ENCODE results near the gene UFD1. TPM values are rescaled to one million over a fixed set of nuclear protein-coding genes. Genes with fewer than 3 reads are reported as not detected.
A peak's percentile ranks its signal among the peaks of the same experiment; 100 is the strongest.

UFD1 gene
- total and polyA plus RNA-seq, 2 of the 13 experiments (the other 11 are each of a cell fraction or from before 2014, with no cell fraction given): 47.9 to 51.1 TPM

DNA sequence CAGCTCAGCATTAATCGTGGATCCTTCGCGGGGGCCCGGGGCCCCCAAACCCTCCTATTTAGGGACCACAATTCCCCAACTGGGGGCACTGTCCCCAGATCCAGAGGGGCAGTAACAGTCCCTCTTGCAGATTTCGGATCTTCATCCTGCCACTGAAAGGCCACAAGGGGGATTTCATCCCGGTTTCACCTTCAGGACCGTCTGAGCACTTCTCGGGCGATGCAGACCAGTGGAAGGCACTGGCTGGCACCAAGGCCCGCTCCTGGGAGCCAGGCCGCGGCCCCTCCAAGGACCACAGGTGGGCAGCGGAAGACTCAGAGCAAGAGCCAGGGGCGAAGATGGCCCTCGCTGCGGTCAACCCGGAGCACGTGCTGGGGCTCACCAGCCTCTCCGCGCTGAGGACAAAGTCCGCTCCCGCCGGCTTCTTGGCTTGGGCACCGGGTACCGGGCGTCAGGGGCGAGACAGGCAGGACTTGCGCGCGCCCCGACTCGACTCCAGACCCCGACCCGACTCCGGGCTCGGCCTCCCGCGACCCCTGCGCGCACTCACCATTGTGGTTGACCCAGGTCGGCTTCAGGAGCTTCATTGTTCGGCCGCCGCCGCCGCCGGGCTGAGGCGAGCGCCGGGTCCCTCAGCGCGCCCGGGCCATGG lies 48.0 kb downstream of the UFD1 start (continued):
- TF ChIP-seq GATA4 (IDR thresholded peaks at IDR 0.05; ENCODE audit: borderline replicate concordance, low read depth): no peak
- TF ChIP-seq RAD51 (IDR thresholded peaks at IDR 0.05; ENCODE audit: borderline replicate concordance): no peak
- TF ChIP-seq TOE1 (CRISPR knock-in tag; IDR thresholded peaks at IDR 0.05): no peak
- TF ChIP-seq, protein P1, sequence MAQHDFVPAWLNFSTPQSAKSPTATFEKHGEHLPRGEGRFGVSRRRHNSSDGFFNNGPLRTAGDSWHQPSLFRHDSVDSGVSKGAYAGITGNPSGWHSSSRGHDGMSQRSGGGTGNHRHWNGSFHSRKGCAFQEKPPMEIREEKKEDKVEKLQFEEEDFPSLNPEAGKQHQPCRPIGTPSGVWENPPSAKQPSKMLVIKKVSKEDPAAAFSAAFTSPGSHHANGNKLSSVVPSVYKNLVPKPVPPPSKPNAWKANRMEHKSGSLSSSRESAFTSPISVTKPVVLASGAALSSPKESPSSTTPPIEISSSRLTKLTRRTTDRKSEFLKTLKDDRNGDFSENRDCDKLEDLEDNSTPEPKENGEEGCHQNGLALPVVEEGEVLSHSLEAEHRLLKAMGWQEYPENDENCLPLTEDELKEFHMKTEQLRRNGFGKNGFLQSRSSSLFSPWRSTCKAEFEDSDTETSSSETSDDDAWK (CRISPR knock-in tag; IDR thresholded peaks at IDR 0.05): no peak
- TF ChIP-seq, protein P2, sequence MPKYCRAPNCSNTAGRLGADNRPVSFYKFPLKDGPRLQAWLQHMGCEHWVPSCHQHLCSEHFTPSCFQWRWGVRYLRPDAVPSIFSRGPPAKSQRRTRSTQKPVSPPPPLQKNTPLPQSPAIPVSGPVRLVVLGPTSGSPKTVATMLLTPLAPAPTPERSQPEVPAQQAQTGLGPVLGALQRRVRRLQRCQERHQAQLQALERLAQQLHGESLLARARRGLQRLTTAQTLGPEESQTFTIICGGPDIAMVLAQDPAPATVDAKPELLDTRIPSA (CRISPR knock-in tag; IDR thresholded peaks at IDR 0.05; ENCODE audit: borderline replicate concordance): no peak
- TF ChIP-seq ZNF737 (CRISPR knock-in tag; IDR thresholded peaks at IDR 0.05; ENCODE audit: borderline replicate concordance): 0 out of 2 replicates have a peak, but pooled peaks have one; percentile 33
- TF ChIP-seq STAG1 (CRISPR knock-in tag; IDR thresholded peaks at IDR 0.05): no peak
- TF ChIP-seq NRL (CRISPR knock-in tag; IDR thresholded peaks at IDR 0.05; ENCODE audit: borderline replicate concordance): 0 out of 2 replicates have a peak, but pooled peaks have one; percentile 59
- no peak for TF ChIP-seq ZNF136 (CRISPR knock-in tag; IDR thresholded peaks at IDR 0.05; ENCODE audit: low read depth)
- no peak for TF ChIP-seq ZNF615 (CRISPR knock-in tag; IDR thresholded peaks at IDR 0.05; ENCODE audit: borderline replicate concordance)
- TF ChIP-seq ZNF678 (CRISPR knock-in tag; IDR thresholded peaks at IDR 0.05): no peak
- no peak for TF ChIP-seq FOXK2 (IDR thresholded peaks at IDR 0.05)
- no peak for TF ChIP-seq MBD4 (IDR thresholded peaks at IDR 0.05; ENCODE audit: borderline replicate concordance, low read length)
- TF ChIP-seq, protein P3, sequence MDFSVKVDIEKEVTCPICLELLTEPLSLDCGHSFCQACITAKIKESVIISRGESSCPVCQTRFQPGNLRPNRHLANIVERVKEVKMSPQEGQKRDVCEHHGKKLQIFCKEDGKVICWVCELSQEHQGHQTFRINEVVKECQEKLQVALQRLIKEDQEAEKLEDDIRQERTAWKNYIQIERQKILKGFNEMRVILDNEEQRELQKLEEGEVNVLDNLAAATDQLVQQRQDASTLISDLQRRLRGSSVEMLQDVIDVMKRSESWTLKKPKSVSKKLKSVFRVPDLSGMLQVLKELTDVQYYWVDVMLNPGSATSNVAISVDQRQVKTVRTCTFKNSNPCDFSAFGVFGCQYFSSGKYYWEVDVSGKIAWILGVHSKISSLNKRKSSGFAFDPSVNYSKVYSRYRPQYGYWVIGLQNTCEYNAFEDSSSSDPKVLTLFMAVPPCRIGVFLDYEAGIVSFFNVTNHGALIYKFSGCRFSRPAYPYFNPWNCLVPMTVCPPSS (IDR thresholded peaks at IDR 0.05): no peak
- no peak for TF ChIP-seq PPARG (CRISPR knock-in tag; conservative IDR thresholded peaks at IDR 0.05)
- TF ChIP-seq GFI1 (CRISPR knock-in tag; IDR thresholded peaks at IDR 0.05; ENCODE audit: borderline replicate concordance): no peak
- no peak; the same call in 1 of the 2 replicates for TF ChIP-seq ZNF350 (CRISPR knock-in tag; IDR thresholded peaks at IDR 0.05; ENCODE audit: borderline replicate concordance, low read depth)
- no peak for TF ChIP-seq ZC3H13 (CRISPR knock-in tag; IDR thresholded peaks at IDR 0.05)
- no peak for TF ChIP-seq GATAD1 (CRISPR knock-in tag; IDR thresholded peaks at IDR 0.05)
- no peak for TF ChIP-seq ZNF549 (CRISPR knock-in tag; IDR thresholded peaks at IDR 0.05)
- peak; percentile 65; the same call in 1 of the 2 replicates for TF ChIP-seq CBFB (CRISPR knock-in tag; IDR thresholded peaks at IDR 0.05)
- TF ChIP-seq POLR2A (IDR thresholded peaks at IDR 0.05; ENCODE audit: insufficient read depth in 1 of 2, low read depth in 2 of 2, low read length in 2 of 2): peak in 1 of 2 experiments; percentile 45; a peak in 2 of 4 replicates
- no peak for TF ChIP-seq SOX5 (CRISPR knock-in tag; IDR thresholded peaks at IDR 0.05; ENCODE audit: borderline replicate concordance)
- TF ChIP-seq ZNF747 (CRISPR knock-in tag; IDR thresholded peaks at IDR 0.05; ENCODE audit: borderline replicate concordance): no peak
- TF ChIP-seq ZNF256 (CRISPR knock-in tag; conservative IDR thresholded peaks at IDR 0.05): 0 out of 2 replicates have a peak, but pooled peaks have one; percentile 46
- TF ChIP-seq PLRG1 (conservative IDR thresholded peaks at IDR 0.05): no peak
- 0 out of 2 replicates have a peak, but pooled peaks have one; percentile 29 for TF ChIP-seq HOXA5 (CRISPR knock-in tag; IDR thresholded peaks at IDR 0.05)
- TF ChIP-seq SRF (IDR thresholded peaks at IDR 0.05; ENCODE audit: low read depth, low read length): no peak
- peak; percentile 66; the same call in 1 of the 2 replicates for TF ChIP-seq REPIN1 (CRISPR knock-in tag; IDR thresholded peaks at IDR 0.05; ENCODE audit: borderline replicate concordance, low read depth)
- no peak for TF ChIP-seq POLR2G (IDR thresholded peaks at IDR 0.05; ENCODE audit: low read depth, low read length)
- TF ChIP-seq ZNF768 (CRISPR knock-in tag; IDR thresholded peaks at IDR 0.05): peak; percentile 56; the same call in 1 of the 2 replicates

Measured in HepG2 (cell line).